NCI-H1694 treated with DMSO at 0.1 percent for 48 hours (cell line): ENCODE measurements around the gene PNKP.

ENCODE experiments used
- DNase-seq: peaks from one replicate; lab custom pipeline; 2025; lab: John Stamatoyannopoulos, UW

PNKP gene

DNA sequence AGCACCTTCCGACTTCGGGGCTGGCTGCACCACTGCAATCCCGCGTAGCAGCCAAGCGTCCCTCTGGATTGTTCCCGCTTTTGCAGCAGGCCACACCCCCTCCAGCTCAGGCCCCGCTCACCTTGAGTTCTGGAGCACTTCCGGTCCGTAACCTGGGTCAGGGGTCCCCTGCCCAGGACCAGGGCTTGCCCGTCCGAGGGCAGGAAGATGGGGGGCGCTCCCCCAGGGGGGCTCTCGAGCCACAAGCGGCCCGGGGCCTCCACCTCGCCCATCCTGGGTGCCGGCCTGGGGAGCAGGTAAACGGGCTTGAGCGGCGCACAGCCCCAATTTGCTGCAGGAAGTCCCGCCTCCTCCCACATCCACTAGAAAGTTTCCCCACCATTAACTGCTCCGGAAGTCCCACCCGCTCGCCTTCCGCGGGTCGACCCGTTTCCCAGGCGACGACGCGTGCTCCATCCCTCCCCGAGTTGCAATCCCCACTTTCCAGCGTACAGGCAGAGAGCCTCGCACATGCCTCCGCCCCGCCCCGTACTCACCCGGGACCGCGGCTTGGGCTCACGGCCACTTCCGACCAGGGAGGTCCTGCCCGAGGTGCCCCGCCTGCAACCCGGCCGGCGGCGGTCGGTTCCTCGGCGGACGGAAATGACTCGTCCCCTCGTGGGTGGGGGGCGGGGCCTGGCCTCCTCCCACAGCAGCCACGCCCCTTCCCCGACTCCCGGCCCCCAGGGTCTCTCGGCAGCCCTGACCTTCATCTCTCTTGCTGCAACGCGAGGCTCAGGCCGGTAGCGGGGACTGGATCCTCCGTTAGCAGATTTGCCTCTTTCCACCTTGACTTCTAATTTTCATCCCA, at the start of gene PNKP:
Gene PNKP, minus strand, starts transcription at position 644 of the 850 bp plus-strand sequence. Its CDS starts 372 bp downstream, at position 272.
- peak; percentile 90 for DNase-seq

DNA sequence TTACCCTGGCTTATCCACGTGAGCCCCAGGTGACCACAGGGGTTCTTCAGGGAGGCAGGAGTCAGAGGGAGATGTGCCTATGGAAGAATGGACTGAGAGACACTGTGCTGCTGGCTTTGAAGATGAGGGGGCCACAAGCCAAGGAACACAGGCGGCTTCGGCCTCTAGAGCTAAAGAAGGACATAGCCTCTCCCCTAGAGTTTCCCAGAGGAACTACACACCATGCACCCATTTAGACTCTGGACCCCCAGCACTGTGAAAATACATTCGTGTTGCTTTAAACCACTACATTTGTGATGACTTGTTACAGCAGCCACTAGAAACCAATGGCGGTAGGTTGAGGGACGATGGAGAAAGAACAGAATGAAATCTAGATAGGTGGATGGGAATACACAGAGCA, 47.9 kb upstream of the PNKP start:
- no peak for DNase-seq

DNA sequence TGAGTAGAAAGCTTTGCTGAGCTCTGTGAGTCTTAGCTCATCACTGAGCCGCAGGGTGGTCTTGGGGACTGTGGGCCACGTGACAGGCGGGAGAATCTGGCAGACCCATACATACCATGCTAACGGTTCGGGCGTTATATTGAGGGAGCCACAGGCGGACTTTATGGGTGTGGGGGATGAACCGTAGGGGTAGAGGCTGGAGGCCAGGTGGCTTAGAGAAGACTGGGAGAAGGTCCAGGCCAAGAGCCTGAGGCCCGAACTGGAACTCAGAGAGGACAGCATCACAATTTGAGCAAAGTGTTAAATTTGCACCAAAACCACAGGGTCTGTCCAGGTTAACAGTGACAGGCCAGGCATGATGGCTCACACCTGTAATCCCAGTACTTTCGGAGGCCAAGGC, 46.3 kb upstream of the PNKP start:
- DNase-seq, result no peak

DNA sequence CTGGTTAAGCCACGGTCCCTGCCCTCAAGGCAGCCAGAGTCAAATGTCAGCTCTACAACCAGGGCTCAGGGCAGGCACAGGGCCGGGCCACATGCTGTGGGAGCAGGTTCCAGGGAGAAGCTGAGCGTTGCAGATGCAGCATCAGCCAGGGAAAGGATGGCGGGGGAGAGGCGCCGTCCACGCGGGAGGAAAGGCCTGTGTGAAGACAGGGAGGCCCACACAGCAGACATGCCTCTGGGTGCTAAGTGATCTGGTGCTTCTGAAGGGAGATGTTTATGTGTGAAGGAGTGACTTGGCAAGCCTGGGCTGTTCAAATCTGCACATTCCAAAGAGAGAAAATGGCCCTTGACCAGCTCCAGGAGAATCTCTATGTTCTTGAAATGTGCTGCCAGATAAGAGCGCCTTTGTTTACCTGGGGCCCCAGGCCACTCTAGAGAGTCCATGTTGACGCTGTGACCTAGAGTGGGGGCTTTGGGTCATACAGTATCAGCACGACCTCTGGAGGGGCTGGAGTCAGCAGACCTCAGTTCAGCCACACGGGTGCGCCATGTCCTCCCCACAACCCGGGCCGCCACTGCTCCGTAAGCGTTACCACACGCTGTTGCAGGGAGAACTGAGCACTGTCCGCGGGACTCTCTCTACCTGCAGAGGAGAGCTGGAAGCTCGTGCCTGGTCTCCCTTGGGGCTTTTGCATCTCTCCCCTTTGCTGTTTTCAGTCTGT, 45.7 kb upstream of the PNKP start:
- DNase-seq, result no peak

DNA sequence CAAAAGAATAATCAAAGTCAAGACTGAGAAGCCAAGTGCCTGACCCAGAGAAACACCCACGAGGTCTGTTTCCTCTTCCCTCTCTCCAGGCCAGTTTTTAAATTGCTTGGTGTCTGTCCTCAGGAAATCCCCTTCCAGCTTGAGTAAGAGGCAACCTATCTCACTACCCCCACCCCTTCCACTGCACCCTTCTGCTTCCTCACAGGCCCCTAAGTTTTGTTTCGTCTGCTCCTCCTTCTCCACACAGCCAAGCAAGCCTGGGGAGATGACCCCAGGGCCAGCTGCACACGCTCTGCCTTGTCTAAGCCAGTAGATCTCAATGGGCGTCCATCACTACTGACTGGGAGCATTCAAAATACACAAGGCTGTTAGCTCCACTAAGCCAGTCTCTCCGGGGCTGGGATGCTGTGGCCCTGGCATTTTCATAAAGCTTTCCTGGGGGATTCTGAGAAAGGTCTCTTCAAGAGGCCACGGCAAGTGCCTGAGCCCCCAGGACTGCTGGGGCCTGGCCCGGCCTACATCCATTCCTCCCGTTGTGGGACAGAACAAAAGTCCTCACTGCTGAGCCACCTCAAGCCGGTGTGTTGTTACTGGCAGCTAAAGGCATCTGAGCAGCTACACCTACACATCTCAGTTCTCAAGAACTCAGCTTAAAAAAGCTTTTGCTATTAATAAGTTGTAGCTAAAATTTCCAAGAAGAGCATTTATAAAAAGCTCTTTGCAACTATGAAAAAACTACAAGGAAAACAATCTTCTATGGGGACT, 44.2 kb upstream of the PNKP start:
- no peak for DNase-seq

DNA sequence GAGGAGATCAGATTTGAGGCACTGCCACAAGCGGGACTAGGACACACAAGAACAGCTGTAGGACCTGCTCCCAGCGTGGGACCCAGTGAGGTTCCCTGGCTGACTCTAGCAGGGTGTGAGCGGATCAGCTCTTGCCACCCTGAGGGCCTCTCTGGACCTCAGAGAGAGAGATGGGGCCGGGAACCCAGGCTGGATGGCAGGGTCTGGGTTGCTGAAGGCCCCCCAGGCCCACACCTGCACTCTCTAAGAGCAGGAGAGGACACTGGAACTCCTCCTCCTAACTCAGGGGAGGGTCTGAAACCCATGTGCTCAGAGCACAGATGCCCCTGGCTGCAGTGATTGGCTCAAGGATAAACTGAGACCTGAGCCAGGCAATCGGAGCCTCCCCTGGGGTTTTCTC, 42.8 kb upstream of the PNKP start:
- DNase-seq, result no peak

DNA sequence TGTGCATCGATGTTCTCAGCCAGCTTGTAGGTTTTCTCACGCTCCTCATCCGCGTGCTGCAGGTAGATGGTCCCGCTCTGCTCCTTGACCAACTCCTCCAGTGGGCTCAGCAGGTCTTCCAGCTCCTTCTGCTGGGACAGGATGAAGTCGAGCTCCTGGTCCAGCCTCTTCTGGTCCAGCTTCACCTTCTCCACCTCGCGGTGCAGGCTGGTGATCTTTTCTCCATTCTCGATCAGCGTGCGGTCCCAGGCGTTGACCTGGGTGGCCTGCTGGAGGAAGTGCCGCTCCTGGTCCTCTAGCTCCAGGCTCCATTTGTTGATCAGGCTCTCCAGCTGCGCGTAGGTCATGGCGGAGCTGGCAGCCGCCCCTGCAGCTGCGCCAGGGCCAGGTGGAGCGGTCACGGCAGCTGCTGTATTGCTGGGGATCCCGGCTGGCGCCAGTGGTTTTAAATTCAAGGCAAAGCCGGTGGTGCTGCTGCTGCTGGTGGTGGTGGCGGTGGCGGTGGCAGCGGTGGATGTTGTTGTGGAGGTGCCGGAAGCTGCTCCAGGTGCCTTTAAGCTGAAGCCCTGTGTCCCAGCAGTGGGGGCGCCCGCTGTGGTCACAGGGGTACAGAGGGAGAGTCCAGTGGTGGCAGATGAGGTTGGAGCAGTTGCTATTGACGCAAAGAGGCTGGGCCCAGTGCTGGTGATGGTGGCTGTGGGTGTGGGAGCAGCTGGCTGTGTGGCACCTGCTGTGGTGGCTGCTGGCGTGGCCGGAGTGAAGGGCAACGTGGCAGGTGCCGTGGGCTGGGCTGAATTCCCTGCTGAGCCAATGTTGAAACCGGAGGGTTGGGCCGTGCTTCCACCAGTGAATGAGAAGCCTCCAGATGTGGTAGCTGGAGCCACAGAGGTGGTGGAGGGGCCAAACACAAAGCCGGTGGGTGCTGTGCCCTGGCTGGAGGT, 41.4 kb upstream of the PNKP start:
- no peak for DNase-seq

DNA sequence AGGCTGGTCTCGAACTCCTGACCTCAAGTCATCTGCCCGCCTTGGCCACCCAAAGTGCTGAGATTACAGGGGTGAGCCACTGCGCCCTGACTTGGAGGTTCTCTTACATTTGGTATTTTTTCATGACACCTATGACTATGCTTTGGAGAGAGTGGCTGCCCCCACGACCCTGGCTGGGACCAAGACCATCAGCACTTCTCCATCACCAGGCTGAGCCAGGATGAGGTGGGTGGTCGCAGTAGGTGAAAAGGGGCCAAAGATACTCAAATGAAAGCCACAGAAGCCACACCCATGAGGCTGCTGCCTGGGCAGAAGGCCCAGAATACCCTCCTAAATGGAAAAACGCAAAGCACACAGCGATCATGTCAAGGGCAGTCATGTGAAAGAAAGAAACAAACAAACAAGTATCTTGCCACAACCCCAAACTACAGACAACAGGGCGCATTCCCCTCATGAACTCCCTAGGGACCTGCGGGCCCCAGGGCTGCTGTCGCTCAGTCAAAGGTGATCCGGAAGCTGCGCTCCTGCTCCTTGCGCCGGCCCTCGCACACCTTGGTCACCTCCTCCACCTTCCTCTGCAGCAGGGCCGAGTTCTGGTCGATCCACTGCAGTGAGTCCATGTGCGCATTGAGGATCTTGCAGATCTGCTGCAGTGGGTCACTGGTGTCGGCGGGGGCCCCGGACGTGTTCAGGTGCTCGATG, 40.5 kb upstream of the PNKP start:
- DNase-seq, result no peak

DNA sequence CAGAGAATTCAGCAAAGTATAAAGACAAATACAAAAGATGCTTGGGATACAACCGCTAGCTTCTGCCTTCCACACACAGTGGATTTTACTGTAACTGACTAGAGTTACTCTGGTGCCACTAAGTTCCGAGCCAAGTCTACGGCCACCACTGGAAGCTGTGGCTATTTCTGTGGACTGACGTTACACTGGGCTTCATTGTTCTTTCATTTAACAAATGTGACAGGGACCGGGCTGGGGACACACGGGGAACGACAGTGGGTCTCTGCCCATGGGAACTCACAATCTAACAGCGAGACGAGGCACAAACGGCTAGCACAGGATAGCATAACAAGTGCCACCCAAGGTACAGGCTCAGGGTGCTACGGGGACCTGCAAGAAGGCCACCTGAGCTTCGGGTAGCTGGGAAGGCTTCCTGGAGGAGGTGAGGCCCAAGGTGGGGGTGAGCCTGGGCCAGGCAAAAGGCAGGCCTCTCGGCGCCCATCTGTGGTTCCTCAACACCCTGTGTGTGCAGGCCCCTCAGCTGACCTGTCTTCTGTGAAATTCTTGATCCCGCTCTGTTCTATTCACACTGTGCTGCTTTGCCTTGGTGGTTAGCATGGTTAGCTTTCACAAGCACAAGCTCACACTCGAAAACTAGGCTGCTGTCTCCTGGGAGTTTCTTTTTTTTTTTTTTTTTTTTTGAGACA, 39.6 kb upstream of the PNKP start:
- DNase-seq, result no peak

DNA sequence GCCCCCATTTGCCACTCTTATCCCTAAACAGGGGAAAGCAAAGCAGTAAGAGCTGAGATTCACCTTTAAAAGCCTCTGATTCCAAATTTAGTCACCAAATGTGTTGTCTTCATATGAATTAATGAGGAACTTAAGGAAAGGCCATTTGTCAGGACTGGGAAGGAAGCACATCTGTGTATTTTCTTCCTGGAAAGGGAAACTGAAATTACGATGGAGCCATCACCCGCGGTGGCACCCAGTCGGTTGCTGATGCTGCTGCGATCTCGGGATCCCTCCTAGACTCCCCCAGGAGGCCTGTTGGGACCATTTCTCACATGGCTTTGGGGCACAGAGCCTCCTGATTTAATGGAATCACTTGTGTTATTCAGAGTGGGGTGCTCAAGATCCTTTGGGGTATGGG, 36.8 kb upstream of the PNKP start:
- DNase-seq, result no peak

DNA sequence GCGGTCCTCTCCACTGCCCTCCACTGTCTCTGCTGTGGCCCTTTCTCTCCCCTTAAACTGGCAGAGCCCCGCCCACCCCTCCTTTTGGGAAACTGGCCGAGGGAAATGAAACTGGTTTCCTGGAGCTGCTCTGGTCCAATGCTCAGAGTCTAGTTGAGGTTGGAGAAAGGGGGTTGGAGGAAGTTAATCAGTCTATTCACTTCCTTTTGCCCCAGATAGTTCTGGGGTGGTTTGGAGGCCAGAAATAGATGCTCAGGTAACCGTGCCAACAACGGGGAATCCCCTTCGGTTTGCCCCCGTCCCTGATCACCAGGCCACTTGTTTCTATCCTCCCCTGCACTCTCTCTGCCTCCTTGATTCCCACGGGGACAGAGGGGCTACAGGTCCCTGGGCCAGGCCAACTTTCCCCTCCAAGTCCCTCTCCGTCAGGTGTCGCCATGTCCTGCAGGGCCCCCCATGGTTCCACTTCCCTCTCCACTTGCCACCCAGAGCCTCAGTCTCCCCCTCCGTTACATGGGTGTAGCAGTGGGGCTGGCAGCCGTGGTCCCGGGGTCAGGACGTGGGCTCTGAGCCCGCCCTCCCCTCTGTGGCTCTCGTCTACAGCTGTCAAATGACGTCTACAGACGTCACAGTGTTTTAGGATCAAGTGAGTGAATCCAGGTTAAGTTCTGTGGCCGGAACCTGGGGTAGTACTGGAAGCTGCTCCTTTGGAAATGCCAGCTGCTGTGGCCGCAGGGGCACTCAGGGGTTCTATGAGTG, 29.7 kb upstream of the PNKP start, which contains the start of gene IL4I1:
Gene IL4I1, minus strand, starts transcription at position 25 of the 759 bp plus-strand sequence. CDS start 727 bp downstream, outside the sequence.
- no peak for DNase-seq

DNA sequence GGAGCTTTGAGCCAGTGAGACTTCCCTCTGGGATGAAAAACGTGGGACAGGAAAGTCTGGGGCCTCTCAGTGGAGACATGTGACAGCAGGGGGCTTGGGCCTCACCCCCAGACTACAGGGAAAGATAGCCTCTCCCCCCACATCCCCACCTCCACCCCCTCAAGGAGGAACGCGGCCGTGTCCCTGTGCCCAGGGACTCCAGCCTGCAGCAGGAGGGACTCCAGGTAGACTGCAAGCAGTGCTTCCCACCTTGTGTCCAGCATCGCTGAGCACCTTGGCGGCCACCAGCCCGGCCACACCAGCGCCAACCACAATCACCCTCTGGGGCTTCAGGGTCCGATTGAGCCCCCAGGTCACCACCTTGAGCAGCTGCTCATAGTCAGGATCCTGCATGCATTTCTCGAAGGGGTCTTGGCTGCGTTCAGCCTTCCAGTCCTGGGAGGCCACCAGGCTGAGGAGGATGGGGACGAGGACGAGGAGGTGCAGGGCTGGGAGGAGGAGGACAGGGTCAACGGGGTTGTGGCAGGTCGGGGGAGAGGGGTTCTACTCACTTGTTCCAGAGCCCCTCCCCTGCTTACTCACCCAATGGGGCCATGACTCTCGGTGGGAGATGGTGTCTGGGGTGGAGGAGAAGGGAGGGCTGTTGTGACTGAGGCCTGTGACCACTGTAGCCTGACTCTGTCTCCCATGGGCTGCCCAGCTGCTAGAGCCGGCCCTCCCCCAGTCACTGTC, 28.4 kb upstream of the PNKP start:
- no peak for DNase-seq

DNA sequence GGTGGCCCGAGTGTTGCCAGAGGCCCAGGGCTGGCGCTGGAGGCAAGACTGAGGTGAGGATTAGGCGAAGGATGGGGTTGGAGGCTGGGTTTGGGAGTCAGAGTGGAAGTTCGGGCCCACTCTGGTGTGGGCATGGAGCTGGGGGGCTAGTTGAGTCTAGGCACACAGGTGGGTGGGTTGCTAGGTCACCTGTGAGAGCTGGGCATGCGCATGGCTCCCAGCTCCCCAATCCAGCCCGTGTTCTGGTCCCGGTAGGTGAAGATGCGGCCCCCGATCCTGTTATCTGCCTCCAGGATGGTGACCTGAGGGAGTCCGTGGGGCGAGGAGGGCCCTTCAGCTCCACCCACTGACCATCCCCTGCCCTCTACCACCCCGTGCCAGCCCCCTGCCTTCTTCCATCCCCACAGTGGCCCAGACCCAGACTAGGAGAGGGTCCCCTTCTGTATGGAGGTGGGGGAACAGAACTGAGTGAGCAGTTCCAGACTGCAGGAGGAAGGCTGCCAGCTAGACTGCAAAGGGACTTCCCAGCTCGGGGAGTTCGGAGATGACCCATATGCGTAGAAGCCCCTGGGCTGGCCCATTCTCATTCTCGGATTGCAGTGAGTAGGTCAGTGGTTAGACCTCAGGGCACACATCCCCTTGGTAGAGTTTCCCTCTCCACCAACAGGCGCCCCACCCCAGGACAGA, 27.6 kb upstream of the PNKP start:
- no peak for DNase-seq

DNA sequence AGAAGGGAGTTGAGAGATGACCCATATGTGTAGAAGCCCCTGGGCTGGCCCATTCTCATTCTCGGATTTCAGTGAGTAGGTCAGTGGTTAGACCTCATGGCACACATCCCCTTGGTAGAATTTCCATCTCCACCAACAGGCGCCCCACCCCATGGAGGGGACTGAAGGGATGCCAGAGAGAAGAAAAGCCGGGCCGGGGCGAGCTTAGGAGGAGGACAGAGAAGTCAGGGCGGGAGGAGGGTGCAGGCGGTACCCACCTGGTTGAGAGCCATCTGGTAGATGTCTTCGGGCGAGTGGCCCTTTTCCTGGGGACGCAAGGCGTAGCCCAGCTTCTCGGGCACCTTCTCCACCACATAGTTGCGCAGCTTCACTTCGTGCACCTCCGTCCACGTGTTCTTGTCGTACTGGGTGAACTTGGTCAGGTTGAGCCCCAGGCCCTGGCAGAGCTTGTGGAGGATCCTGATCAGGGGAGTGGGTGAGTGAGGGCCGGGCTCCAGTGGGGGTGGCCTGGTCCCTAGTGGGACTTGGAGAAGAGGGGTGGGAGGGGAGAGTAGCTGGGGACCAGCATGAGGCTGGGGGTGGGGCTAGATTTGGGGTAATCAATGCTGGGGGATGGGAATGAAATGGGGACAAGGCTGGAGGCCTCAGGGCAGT, 26.8 kb upstream of the PNKP start:
- no peak for DNase-seq

DNA sequence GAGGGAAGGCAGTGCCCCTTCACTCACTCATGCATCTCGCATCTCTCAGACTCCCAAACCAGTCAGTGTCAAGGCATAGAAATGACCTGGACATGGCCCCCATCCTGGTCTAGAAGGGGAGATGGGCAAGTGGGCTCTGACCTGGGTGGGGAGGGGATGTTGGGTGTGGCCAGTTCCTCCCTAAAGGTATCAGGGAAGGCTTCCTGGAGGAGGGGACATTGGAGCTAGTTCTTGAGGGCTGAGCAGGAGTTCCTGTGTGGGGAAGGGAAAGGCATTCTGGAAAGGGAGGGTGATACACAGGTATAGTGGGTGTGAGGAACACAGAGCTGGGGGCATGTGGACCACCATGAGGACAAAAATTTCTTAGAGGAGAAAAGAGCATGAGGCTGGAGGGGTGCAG, 25.3 kb upstream of the PNKP start:
- DNase-seq, result no peak

DNA sequence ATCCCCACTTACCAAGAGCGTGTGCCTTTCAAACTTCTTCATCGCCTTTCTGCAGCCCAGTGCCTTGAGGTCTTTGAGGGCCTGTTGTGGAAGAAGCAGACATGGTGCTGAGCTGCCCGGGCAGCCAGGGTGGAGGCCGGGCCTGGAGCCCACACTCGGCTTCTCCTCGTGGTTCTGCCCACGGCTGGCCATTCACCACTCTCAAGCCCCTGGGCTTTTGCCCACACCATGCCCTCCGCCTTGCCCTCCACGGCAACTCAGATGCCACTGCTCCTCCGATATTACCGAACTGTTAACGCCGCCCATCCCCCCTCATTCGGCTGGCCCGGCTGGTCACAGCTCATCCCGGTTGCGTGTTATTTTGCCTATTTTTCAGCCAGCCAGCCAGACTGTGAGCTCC, 24.0 kb upstream of the PNKP start:
- no peak for DNase-seq
